ENCODE measurements around the gene JCAD. TPM values are rescaled to one million over a fixed set of nuclear protein-coding genes. Genes with fewer than 3 reads are reported as not detected.

The JCAD gene
- total RNA-seq, 4 donors from 2014 or later = 30.0 to 65.3 (median 44.2) TPM

GRCh38 chr10:30081182-30081581, 21.8 kb upstream of the JCAD start:
- DNase-seq (ENCODE audit: low spot score in 2 of 2) = no peak
- no peaks in the 10 kb centered on the region for H3K36me3 ChIP-seq
- H3K9me3 ChIP-seq = no peaks in the 10 kb centered on the region
- H3K4me3 ChIP-seq = no peak overlapping the region
- no peaks in the 10 kb centered on the region for H3K4me1 ChIP-seq
- TF ChIP-seq, protein P1, sequence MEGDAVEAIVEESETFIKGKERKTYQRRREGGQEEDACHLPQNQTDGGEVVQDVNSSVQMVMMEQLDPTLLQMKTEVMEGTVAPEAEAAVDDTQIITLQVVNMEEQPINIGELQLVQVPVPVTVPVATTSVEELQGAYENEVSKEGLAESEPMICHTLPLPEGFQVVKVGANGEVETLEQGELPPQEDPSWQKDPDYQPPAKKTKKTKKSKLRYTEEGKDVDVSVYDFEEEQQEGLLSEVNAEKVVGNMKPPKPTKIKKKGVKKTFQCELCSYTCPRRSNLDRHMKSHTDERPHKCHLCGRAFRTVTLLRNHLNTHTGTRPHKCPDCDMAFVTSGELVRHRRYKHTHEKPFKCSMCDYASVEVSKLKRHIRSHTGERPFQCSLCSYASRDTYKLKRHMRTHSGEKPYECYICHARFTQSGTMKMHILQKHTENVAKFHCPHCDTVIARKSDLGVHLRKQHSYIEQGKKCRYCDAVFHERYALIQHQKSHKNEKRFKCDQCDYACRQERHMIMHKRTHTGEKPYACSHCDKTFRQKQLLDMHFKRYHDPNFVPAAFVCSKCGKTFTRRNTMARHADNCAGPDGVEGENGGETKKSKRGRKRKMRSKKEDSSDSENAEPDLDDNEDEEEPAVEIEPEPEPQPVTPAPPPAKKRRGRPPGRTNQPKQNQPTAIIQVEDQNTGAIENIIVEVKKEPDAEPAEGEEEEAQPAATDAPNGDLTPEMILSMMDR (IDR thresholded peaks at IDR 0.05) = no peak
- TF ChIP-seq EP300 (IDR thresholded peaks at IDR 0.05) (no peak), POLR2A (IDR thresholded peaks at IDR 0.05) (no peak)
- H3K27ac ChIP-seq = no peak overlapping the region
- H3K27me3 ChIP-seq = no peaks in the 10 kb centered on the region
- 95 to 97% methylated on average over 5 of the region's 5 CpGs for WGBS, 2 donors

DNA sequence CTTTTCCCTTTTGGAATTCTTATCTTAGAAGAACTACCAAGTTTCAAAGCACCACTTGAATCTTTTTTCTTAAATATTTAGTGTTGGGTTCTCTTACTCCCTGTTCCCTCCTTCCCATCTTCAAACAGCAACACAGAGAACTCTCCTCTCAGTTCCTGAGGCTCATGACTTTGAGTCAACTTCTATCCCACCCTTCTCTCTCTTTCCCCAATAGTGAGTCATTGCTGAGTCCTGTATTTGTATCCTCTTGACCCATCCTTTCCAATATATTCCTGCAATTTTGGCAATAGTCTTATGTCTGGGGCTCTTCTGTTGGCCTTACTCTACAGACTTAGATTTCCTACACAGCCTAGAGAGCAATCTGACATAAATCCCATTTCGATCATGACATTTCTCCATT, 20.8 kb upstream of the JCAD start:
- no peak for DNase-seq (ENCODE audit: low spot score in 2 of 2)
- Histone ChIP-seq H3K9me3 (no peaks in the 10 kb centered on the region), H3K4me1 (no peaks in the 10 kb centered on the region), H3K27me3 (no peaks in the 10 kb centered on the region), H3K4me3 (no peak overlapping the region), H3K36me3 (no peaks in the 10 kb centered on the region), H3K27ac (no peak overlapping the region)
- 93% methylated on average over 1 of the region's 1 CpG for WGBS, 2 donors
- TF ChIP-seq POLR2A (IDR thresholded peaks at IDR 0.05) (no peak), EP300 (IDR thresholded peaks at IDR 0.05) (no peak)
- TF ChIP-seq, protein P1 (IDR thresholded peaks at IDR 0.05) = no peak

DNA sequence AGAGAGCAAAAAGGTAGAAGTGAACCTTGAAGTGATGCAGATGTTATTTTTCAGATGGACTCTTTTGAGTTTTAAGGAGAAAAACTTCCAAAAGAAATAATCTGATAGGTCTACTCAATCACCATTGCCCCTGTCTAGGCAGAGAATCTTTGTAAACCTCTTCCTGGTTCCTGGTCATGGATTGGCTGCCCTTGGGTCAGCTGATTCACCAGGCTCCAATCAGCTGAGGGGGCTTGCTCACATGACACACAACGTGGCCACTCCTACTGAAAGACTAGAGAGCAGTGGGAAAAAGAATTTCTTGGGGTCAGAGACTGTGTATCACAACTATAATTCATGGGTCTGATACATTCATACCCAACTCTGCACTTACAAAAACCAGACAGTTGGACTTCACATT, 20.0 kb upstream of the JCAD start:
- no peak overlapping the region for H3K27ac ChIP-seq
- no peaks in the 10 kb centered on the region for H3K27me3 ChIP-seq
- H3K9me3 ChIP-seq = no peaks in the 10 kb centered on the region
- H3K36me3 ChIP-seq = no peaks in the 10 kb centered on the region
- WGBS, 2 donors = 90 to 93% methylated on average over 1 of the region's 1 CpG
- no peak for TF ChIP-seq EP300 (IDR thresholded peaks at IDR 0.05)
- TF ChIP-seq POLR2A (IDR thresholded peaks at IDR 0.05) = no peak
- TF ChIP-seq, protein P1 (IDR thresholded peaks at IDR 0.05) = no peak
- no peak overlapping the region for H3K4me3 ChIP-seq
- no peak for DNase-seq (ENCODE audit: low spot score in 2 of 2)
- H3K4me1 ChIP-seq = no peaks in the 10 kb centered on the region

GRCh38 chr10:30075481-30075880, 16.1 kb upstream of the JCAD start:
- H3K9me3 ChIP-seq = no peaks in the 10 kb centered on the region
- TF ChIP-seq EP300 (IDR thresholded peaks at IDR 0.05) (no peak), POLR2A (IDR thresholded peaks at IDR 0.05) (no peak)
- TF ChIP-seq, protein P1 (IDR thresholded peaks at IDR 0.05) = no peak
- H3K4me1 ChIP-seq = no peaks in the 10 kb centered on the region
- no peak overlapping the region for H3K4me3 ChIP-seq
- H3K27ac ChIP-seq = no peak overlapping the region
- no peaks in the 10 kb centered on the region for H3K36me3 ChIP-seq
- no peaks in the 10 kb centered on the region for H3K27me3 ChIP-seq
- DNase-seq (ENCODE audit: low spot score in 2 of 2) = no peak
- 93 to 95% methylated on average over 6 of the region's 6 CpGs for WGBS, 2 donors

GRCh38 chr10:30074933-30075332, 15.5 kb upstream of the JCAD start:
- TF ChIP-seq POLR2A (IDR thresholded peaks at IDR 0.05) (no peak), EP300 (IDR thresholded peaks at IDR 0.05) (no peak)
- TF ChIP-seq, protein P1 (IDR thresholded peaks at IDR 0.05) = no peak
- DNase-seq (ENCODE audit: low spot score in 2 of 2) = no peak
- Histone ChIP-seq H3K4me1 (no peaks in the 10 kb centered on the region), H3K27ac (no peak overlapping the region), H3K4me3 (no peak overlapping the region), H3K9me3 (no peaks in the 10 kb centered on the region), H3K36me3 (no peaks in the 10 kb centered on the region), H3K27me3 (no peaks in the 10 kb centered on the region)
